ENCODE results near the gene VASP. TPM values are rescaled to one million over a fixed set of nuclear protein-coding genes. Genes with fewer than 3 reads are reported as not detected.

The VASP gene
- 100 to 1,000 TPM; 172 to 321 (median 210) TPM for total RNA-seq

DNA sequence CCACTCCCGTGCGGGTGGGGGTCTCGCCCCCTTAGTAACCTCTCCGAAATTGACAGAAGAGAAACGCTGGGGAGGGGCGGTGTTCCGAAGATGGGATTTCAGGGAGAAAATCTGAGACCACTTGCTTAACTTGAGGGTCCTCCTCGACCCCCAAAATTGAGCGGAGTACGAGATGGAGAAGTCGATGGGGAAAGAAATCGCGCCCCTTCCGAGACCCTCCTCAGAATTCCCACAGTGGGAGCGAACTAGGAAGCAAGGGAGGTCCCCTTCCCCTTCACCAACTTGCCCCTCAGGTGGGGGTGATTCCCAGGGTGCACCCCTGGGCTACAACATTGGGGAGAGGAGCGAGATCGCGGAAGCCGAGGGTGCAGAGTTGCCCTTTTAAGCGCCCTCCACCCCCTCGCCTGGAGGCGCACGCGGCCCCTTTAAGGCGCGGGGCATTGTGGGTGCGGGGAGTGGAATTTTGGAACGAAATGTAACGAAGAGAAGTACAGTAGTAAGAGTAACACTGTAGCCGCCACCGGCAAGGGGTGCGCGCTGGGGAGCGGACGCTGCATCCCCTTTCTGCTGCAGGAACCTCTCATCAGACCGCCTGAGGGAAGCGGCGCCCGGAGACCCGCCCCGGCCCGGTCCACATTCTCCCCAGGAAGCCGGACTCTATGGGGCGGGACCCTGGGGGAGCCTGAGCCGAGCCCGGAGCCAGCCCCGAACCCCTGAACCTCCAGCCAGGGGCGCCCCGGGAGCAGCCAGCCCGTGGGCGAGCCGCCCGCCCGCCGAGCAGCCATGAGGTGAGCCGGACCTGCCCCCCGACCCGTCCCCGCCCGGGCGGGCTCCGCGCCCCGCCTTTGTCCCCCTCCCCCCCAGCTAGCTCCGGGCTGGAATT lies at the start of gene VASP:
VASP (plus strand) TSS at position 491 of the 883 bp plus-strand sequence; CDS start at position 784, 293 bp downstream.
- Histone ChIP-seq H3K9me3 (no peaks in the 10 kb centered on the region), H3K27ac (replicated peaks in 1 of 4) (peak within 1 kb of the TSS; percentile 94 to 97 (median 96)), H3K4me1 (peaks cover 22 to 47% (median 42%) of the 10 kb centered on the region in 4 donors), H3K36me3 (no peaks in the 10 kb centered on the region), H3K27me3 (peaks cover 0 to 5% (median 0%) of the 10 kb centered on the region in 4 donors), H3K4me3 (peak within 1 kb of the TSS; percentile 84 to 100 (median 96))
- TF ChIP-seq POLR2AphosphoS5 (IDR thresholded peaks at IDR 0.05) = peak; percentile 99 to 100
- TF ChIP-seq, protein P1, sequence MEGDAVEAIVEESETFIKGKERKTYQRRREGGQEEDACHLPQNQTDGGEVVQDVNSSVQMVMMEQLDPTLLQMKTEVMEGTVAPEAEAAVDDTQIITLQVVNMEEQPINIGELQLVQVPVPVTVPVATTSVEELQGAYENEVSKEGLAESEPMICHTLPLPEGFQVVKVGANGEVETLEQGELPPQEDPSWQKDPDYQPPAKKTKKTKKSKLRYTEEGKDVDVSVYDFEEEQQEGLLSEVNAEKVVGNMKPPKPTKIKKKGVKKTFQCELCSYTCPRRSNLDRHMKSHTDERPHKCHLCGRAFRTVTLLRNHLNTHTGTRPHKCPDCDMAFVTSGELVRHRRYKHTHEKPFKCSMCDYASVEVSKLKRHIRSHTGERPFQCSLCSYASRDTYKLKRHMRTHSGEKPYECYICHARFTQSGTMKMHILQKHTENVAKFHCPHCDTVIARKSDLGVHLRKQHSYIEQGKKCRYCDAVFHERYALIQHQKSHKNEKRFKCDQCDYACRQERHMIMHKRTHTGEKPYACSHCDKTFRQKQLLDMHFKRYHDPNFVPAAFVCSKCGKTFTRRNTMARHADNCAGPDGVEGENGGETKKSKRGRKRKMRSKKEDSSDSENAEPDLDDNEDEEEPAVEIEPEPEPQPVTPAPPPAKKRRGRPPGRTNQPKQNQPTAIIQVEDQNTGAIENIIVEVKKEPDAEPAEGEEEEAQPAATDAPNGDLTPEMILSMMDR (IDR thresholded peaks at IDR 0.05) = no peak
- no peak for TF ChIP-seq EP300 (IDR thresholded peaks at IDR 0.05)
- peak; percentile 92 for TF ChIP-seq POLR2A (IDR thresholded peaks at IDR 0.05; ENCODE audit: low read depth)
- 0% methylated on average over 26 of the region's 65 CpGs for WGBS
- DNase-seq (ENCODE audit: extremely low spot score) = peak; percentile 94
- intact Hi-C loops (cut with DNase I) = no loop called here

DNA sequence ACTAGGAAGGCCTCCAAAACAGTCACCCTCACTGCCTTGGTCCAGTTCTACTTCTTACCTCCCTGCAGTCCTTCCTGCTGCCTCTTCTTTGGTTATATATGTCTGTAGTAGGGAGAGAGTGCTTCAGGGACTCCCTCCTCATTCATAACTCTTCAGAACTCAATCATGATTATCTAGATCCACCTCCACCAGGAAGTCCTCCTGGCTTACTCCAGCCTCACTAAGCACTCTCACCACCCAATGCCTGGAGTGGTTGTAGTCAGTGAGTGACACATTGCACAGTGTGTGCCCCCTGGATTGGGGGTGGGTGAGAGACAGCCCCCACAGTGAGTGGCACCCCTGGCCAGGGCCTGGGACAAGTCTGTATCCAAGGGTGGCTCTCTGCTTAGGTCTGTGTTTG lies 49.5 kb upstream of the VASP start:
- intact Hi-C loops (cut with DNase I) = no loop called here
- DNase-seq (ENCODE audit: extremely low spot score) = no peak
- TF ChIP-seq POLR2AphosphoS5 (IDR thresholded peaks at IDR 0.05) (no peak), POLR2A (IDR thresholded peaks at IDR 0.05; ENCODE audit: low read depth) (no peak)
- TF ChIP-seq, protein P1 (IDR thresholded peaks at IDR 0.05) = no peak
- no peak overlapping the region for H3K27ac ChIP-seq (replicated peaks in 1 of 4)
- H3K27me3 ChIP-seq = no peaks in the 10 kb centered on the region
- no peak overlapping the region for H3K4me3 ChIP-seq
- H3K4me1 ChIP-seq = peaks cover 16 to 28% (median 24%) of the 10 kb centered on the region in 4 donors
- H3K9me3 ChIP-seq = no peaks in the 10 kb centered on the region
- H3K36me3 ChIP-seq = no peaks in the 10 kb centered on the region

DNA sequence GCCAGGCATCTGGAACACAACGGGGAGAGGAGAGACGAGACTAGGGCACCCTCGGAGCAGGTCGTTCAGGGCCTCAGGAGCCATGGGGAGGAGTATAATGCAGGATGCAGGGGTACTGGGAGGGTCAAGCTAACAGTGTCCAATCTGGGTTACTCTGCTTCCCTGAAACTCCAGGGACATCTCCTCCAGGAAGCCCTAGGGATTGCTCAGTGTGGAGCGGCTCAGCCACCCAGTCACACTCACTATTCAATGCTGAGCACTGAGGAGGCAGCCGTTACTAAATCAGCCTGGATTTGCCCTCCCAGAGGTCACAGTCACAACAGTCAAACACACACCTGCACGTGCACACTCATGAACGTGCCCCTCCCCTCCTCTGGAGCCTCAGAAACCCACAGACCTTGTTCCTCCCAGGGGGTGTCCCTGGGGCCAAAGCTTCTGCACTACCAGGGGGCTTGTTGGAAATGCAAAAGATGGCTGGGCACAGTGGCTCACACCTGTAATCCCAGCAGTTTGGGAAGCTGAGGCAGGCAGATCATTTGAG lies 46.4 kb upstream of the VASP start:
- no peaks in the 10 kb centered on the region for H3K9me3 ChIP-seq
- no peak overlapping the region for H3K27ac ChIP-seq (replicated peaks in 1 of 4)
- H3K36me3 ChIP-seq = no peaks in the 10 kb centered on the region
- H3K27me3 ChIP-seq = no peaks in the 10 kb centered on the region
- no peak for DNase-seq (ENCODE audit: extremely low spot score)
- peaks cover 3 to 7% (median 6%) of the 10 kb centered on the region in 4 donors for H3K4me1 ChIP-seq
- 82% methylated on average over 5 of the region's 8 CpGs for WGBS
- H3K4me3 ChIP-seq = no peak overlapping the region
- TF ChIP-seq, protein P1 (IDR thresholded peaks at IDR 0.05) = no peak
- no peak for TF ChIP-seq POLR2A (IDR thresholded peaks at IDR 0.05; ENCODE audit: low read depth)
- intact Hi-C loops (cut with DNase I) = no loop called here

DNA sequence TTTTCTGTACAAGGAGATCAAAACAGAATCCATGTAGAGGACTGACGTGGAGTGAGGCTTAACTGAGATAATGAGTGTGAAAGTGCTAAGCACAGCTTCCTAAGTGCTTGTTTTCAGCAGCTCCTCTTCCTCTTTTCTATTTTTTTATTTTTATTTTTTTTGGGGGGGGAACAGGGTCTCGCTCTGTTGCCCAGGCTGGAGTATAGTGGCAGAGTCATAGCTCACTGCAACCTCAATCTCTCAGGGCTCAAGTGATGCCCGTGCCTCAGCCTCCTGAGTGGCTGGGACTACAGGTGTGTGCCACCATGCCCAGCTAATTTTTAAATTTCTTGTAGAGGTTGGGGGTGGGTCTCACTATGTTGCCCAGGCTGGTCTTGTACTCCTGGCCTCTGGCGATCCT lies 45.1 kb upstream of the VASP start:
- TF ChIP-seq POLR2AphosphoS5 (IDR thresholded peaks at IDR 0.05) (no peak), POLR2A (IDR thresholded peaks at IDR 0.05; ENCODE audit: low read depth) (no peak), EP300 (IDR thresholded peaks at IDR 0.05) (no peak)
- TF ChIP-seq, protein P1 (IDR thresholded peaks at IDR 0.05) = no peak
- peaks cover 5 to 6% (median 6%) of the 10 kb centered on the region in 4 donors for H3K4me1 ChIP-seq
- H3K36me3 ChIP-seq = no peaks in the 10 kb centered on the region
- H3K9me3 ChIP-seq = no peaks in the 10 kb centered on the region
- H3K27me3 ChIP-seq = no peaks in the 10 kb centered on the region
- 80% methylated on average over 4 of the region's 4 CpGs for WGBS
- H3K27ac ChIP-seq (replicated peaks in 1 of 4) = no peak overlapping the region
- intact Hi-C loops (cut with DNase I) = no loop called here
- no peak for DNase-seq (ENCODE audit: extremely low spot score)
- no peak overlapping the region for H3K4me3 ChIP-seq
